Colonic mucosa (tissue), 4 donors: ENCODE results near the gene PTPRT. TPM values are rescaled to one million over a fixed set of nuclear protein-coding genes. Genes with fewer than 3 reads are reported as not detected.

Experiments used
- DNase-seq: peaks from one replicate; pipeline ENCODE4 v3.0.0-alpha.2; 2020
- H3K27ac ChIP-seq: fragments of 200-600 bp; one replicate; pipeline ENCODE4 v1.8.0; 2021
- H3K27me3 ChIP-seq: fragments of 200-600 bp; one replicate; pipeline ENCODE4 v1.8.0; 2021
- H3K36me3 ChIP-seq: fragments of 200-600 bp; one replicate; pipeline ENCODE4 v1.8.0; 2021
- H3K4me1 ChIP-seq: fragments of 200-600 bp; one replicate; pipeline ENCODE4 v1.8.0; 2021; ENCODE audit warnings: mild to moderate bottlenecking
- H3K4me3 ChIP-seq: fragments of 200-600 bp; one replicate; pipeline ENCODE4 v1.8.0; 2021
- H3K9ac ChIP-seq, 2 donors: one replicate each; pipeline ENCODE4 v1.7.0; 2013; ENCODE audit warnings: control low read depth in 2 of 2, low read depth in 2 of 2, low read length in 2 of 2
- H3K9me3 ChIP-seq: fragments of 200-600 bp; one replicate; pipeline ENCODE4 v1.8.0; 2021
- intact Hi-C: fragments of 100-400 bp; cut with DNase I; formaldehyde crosslinking; loops from one replicate; pipeline ENCODE4 v1.14.1; 2022
- total RNA-seq, 2 donors: library from RNA; stranded (reverse); fragmentation: NEBNext Ultra II Directional in 1 of 2; extraction: Animal tissue kit (Norgen Biotek cat#: 25700) in 1 of 2; gene quantifications; one replicate each; pipeline ENCODE4 v1.2.1, GENCODE V29; 2021
- TF ChIP-seq, protein P1 (sequence below): fragments of 200-600 bp; IDR thresholded peaks from one replicate; pipeline ENCODE4 v1.8.0; 2022; ENCODE audit warnings: antibody characterized with exemption, mild to moderate bottlenecking
- donor health status: healthy.
- donor health status: DM: no; HTN: no; CAD: no.
- donor health status: DM: no; HTN: no; CAD: no.

Gene PTPRT
- total RNA-seq, 2 donors from 2014 or later = 0.11 to 0.12 TPM

DNA sequence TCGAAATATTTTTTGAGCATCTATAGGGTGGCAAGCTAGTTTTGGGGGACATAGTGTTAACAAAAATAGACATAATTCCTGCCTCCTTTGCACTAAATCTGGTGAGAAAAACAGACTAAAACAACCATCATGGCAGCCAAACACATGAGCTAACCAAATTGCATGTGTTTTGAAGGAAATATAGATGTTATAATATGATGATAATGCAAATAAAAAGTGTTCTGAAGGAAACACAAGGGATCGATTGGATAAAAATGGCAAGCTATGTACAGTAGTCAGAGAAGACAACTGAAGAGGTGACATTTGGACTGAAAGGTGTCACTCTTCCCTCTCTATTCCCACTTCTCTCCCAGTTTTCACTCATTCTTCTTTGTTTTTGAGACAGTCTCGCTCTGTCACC, 706.9 kb downstream of the PTPRT start:
- H3K9ac ChIP-seq = no peak overlapping the region
- H3K36me3 ChIP-seq = no peaks in the 10 kb centered on the region
- no peaks in the 10 kb centered on the region for H3K27me3 ChIP-seq
- TF ChIP-seq, protein P1, sequence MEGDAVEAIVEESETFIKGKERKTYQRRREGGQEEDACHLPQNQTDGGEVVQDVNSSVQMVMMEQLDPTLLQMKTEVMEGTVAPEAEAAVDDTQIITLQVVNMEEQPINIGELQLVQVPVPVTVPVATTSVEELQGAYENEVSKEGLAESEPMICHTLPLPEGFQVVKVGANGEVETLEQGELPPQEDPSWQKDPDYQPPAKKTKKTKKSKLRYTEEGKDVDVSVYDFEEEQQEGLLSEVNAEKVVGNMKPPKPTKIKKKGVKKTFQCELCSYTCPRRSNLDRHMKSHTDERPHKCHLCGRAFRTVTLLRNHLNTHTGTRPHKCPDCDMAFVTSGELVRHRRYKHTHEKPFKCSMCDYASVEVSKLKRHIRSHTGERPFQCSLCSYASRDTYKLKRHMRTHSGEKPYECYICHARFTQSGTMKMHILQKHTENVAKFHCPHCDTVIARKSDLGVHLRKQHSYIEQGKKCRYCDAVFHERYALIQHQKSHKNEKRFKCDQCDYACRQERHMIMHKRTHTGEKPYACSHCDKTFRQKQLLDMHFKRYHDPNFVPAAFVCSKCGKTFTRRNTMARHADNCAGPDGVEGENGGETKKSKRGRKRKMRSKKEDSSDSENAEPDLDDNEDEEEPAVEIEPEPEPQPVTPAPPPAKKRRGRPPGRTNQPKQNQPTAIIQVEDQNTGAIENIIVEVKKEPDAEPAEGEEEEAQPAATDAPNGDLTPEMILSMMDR = no peak
- H3K9me3 ChIP-seq = no peaks in the 10 kb centered on the region
- H3K4me1 ChIP-seq = no peaks in the 10 kb centered on the region
- DNase-seq = no peak
- no peak overlapping the region for H3K27ac ChIP-seq
- no peak overlapping the region for H3K4me3 ChIP-seq
- intact Hi-C loops = no loop called here

DNA sequence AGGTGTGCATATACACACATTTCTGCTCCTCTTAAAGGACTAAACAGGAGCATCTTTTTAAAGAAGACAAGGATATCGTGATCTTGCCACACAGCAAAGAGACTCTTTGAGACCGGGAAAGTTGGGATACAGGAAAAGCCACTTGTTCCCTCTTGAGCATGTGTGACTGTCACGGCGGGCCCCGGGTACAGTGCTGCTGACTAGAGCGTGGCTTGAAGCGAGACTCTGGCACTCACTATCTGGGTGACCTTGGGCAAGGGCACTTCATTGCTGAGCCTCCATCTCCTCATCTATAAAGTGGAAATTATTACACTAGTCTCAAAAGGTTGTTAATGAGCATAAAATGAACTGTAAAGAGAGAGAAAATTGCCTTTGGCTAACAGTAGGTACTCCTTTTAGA, 713.9 kb downstream of the PTPRT start:
- TF ChIP-seq, protein P1 = no peak
- Histone ChIP-seq H3K4me1 (no peaks in the 10 kb centered on the region), H3K27ac (no peak overlapping the region), H3K36me3 (no peaks in the 10 kb centered on the region), H3K9me3 (no peaks in the 10 kb centered on the region), H3K27me3 (no peaks in the 10 kb centered on the region), H3K4me3 (no peak overlapping the region), H3K9ac (no peak overlapping the region)
- DNase-seq = no peak
- intact Hi-C loops = no loop called here

DNA sequence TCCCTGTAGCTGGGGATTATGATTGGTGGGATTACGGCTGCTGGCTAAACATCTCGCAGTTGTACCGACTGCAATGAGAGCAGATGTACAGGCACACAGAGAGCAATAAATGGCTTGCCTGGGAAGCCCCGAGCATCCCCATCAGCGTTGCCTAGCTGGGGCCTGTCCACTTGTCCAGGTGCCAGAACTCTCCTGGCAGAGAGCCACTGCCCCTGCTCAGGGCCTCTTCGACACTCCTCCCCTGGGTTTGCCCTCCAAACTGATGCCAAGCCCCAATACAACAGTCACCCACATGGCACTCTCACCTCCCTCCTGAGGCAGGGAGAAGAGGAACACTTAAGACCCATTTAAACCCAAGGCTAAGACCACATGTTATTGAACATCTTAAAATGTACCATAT, 715.1 kb downstream of the PTPRT start:
- no peaks in the 10 kb centered on the region for H3K27me3 ChIP-seq
- H3K4me3 ChIP-seq = no peak overlapping the region
- intact Hi-C loops = no loop called here
- no peak for DNase-seq
- no peaks in the 10 kb centered on the region for H3K4me1 ChIP-seq
- TF ChIP-seq, protein P1 = no peak
- no peaks in the 10 kb centered on the region for H3K9me3 ChIP-seq
- H3K36me3 ChIP-seq = no peaks in the 10 kb centered on the region
- no peak overlapping the region for H3K9ac ChIP-seq
- no peak overlapping the region for H3K27ac ChIP-seq

DNA sequence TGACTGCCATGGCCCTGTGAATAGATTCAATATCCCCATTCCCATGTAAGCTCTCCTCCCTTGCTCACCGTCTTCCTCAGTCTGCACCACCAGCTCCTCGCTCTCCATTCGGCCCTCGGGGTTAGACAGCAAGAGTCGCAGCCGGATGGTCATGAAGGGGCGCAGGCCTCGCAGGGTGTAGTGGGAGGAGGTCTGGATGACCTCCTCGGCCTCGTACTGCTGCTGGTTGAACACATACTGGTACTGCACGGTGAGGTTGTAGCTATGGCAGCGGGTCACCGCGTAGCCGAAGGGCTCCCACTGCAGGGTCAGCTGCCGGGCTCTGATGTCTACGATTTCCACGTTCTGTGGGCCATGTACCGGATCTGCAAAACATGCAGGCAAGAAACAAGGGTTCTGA, 717.5 kb downstream of the PTPRT start:
- H3K27me3 ChIP-seq = no peaks in the 10 kb centered on the region
- TF ChIP-seq, protein P1 = no peak

DNA sequence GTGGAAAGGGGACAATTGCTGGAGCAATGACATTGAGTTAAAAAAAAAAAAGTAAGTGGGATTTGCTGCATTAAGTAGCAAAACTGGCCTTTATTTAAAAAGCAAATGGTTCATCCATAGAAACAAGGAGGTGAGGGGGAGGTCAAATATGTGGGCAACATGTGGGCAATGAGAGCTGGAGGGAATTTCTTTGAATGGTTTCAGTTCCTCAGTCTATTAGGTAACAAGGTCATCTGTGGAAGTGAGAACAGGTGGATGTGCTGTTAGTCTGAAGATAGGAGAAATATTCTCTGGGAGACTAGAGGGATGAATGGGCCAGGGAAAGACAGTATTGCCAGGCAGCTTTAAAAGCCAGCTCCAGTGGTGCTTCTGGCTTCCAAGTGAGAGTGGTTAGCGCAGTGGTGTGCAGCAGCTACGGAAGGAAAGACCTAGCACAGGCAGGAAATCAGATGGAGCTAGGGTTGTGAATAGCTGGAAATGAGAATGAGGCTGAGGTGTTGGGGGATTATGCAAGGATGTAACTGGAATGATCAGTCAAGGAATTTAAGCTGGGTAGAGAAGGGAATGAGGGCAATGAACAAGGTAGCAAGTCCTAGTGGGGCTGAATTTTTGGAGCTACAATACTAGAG, 727.6 kb downstream of the PTPRT start:
- Histone ChIP-seq H3K4me1 (no peaks in the 10 kb centered on the region), H3K9ac (no peak overlapping the region), H3K27me3 (no peaks in the 10 kb centered on the region), H3K36me3 (no peaks in the 10 kb centered on the region), H3K9me3 (no peaks in the 10 kb centered on the region), H3K27ac (no peak overlapping the region), H3K4me3 (no peak overlapping the region)
- DNase-seq = no peak
- TF ChIP-seq, protein P1 = no peak
- intact Hi-C loops = no loop called here

More for the DNA sequence above, 717.5 kb downstream of the PTPRT start:
- Histone ChIP-seq H3K27ac (no peak overlapping the region), H3K4me3 (no peak overlapping the region), H3K9me3 (no peaks in the 10 kb centered on the region), H3K4me1 (no peaks in the 10 kb centered on the region), H3K9ac (no peak overlapping the region), H3K36me3 (no peaks in the 10 kb centered on the region)
- DNase-seq = no peak
- intact Hi-C loops = no loop called here
